Colonic mucosa (tissue), 4 donors: ENCODE results near the gene PPP2R3A. TPM values are rescaled to one million over a fixed set of nuclear protein-coding genes. Genes with fewer than 3 reads are reported as not detected.

Experiments used
- DNase-seq: peaks from one replicate; pipeline ENCODE4 v3.0.0-alpha.2; 2020
- H3K27ac ChIP-seq: fragments of 200-600 bp; one replicate; pipeline ENCODE4 v1.8.0; 2021
- H3K27me3 ChIP-seq: fragments of 200-600 bp; one replicate; pipeline ENCODE4 v1.8.0; 2021
- H3K36me3 ChIP-seq: fragments of 200-600 bp; one replicate; pipeline ENCODE4 v1.8.0; 2021
- H3K4me1 ChIP-seq: fragments of 200-600 bp; one replicate; pipeline ENCODE4 v1.8.0; 2021; ENCODE audit warnings: mild to moderate bottlenecking
- H3K4me3 ChIP-seq: fragments of 200-600 bp; one replicate; pipeline ENCODE4 v1.8.0; 2021
- H3K9ac ChIP-seq, 2 donors: one replicate each; pipeline ENCODE4 v1.7.0; 2013; ENCODE audit warnings: control low read depth in 2 of 2, low read depth in 2 of 2, low read length in 2 of 2
- H3K9me3 ChIP-seq: fragments of 200-600 bp; one replicate; pipeline ENCODE4 v1.8.0; 2021
- intact Hi-C: fragments of 100-400 bp; cut with DNase I; formaldehyde crosslinking; loops from one replicate; pipeline ENCODE4 v1.14.1; 2022
- total RNA-seq, 2 donors: library from RNA; stranded (reverse); fragmentation: NEBNext Ultra II Directional in 1 of 2; extraction: Animal tissue kit (Norgen Biotek cat#: 25700) in 1 of 2; gene quantifications; one replicate each; pipeline ENCODE4 v1.2.1, GENCODE V29; 2021
- TF ChIP-seq, protein P1 (sequence below): fragments of 200-600 bp; IDR thresholded peaks from one replicate; pipeline ENCODE4 v1.8.0; 2022; ENCODE audit warnings: antibody characterized with exemption, mild to moderate bottlenecking
- donor health status: healthy.
- donor health status: DM: no; HTN: no; CAD: no.
- donor health status: DM: no; HTN: no; CAD: no.

The PPP2R3A gene
- total RNA-seq, 2 donors from 2014 or later: 10.9 to 22.0 TPM

GRCh38 chr3:136171097-136171542 lies 205.6 kb downstream of the PPP2R3A start:
- TF ChIP-seq, protein P1, sequence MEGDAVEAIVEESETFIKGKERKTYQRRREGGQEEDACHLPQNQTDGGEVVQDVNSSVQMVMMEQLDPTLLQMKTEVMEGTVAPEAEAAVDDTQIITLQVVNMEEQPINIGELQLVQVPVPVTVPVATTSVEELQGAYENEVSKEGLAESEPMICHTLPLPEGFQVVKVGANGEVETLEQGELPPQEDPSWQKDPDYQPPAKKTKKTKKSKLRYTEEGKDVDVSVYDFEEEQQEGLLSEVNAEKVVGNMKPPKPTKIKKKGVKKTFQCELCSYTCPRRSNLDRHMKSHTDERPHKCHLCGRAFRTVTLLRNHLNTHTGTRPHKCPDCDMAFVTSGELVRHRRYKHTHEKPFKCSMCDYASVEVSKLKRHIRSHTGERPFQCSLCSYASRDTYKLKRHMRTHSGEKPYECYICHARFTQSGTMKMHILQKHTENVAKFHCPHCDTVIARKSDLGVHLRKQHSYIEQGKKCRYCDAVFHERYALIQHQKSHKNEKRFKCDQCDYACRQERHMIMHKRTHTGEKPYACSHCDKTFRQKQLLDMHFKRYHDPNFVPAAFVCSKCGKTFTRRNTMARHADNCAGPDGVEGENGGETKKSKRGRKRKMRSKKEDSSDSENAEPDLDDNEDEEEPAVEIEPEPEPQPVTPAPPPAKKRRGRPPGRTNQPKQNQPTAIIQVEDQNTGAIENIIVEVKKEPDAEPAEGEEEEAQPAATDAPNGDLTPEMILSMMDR: no peak
- H3K27ac ChIP-seq: no peak overlapping the region
- no peak overlapping the region for H3K4me3 ChIP-seq
- DNase-seq: no peak
- no peaks in the 10 kb centered on the region for H3K9me3 ChIP-seq
- intact Hi-C loops: no loop called here
- H3K4me1 ChIP-seq: peaks cover 4% of the 10 kb centered on the region
- H3K9ac ChIP-seq: no peak overlapping the region
- H3K36me3 ChIP-seq: no peaks in the 10 kb centered on the region
- no peaks in the 10 kb centered on the region for H3K27me3 ChIP-seq

GRCh38 chr3:136173939-136174490 lies 208.5 kb downstream of the PPP2R3A start:
- no peaks in the 10 kb centered on the region for H3K27me3 ChIP-seq
- no peaks in the 10 kb centered on the region for H3K9me3 ChIP-seq
- no peak overlapping the region for H3K27ac ChIP-seq
- H3K4me1 ChIP-seq: peaks cover 4% of the 10 kb centered on the region
- H3K4me3 ChIP-seq: no peak overlapping the region
- TF ChIP-seq, protein P1: no peak
- H3K9ac ChIP-seq: no peak overlapping the region
- DNase-seq: no peak
- H3K36me3 ChIP-seq: no peaks in the 10 kb centered on the region
- intact Hi-C loops: no loop called here

- no peaks in the 10 kb centered on the region for H3K27me3 ChIP-seq
- intact Hi-C loops: no loop called here
- H3K4me1 ChIP-seq: peaks cover 11% of the 10 kb centered on the region
- no peak overlapping the region for H3K4me3 ChIP-seq
- no peak for DNase-seq
- TF ChIP-seq, protein P1: no peak
- H3K9ac ChIP-seq: no peak overlapping the region
- no peaks in the 10 kb centered on the region for H3K36me3 ChIP-seq
- H3K27ac ChIP-seq: no peak overlapping the region
- no peaks in the 10 kb centered on the region for H3K9me3 ChIP-seq
These were observed 212.3 kb downstream of the PPP2R3A start for GRCh38 chr3:136177876-136178275.

GRCh38 chr3:136181741-136182140 lies 216.2 kb downstream of the PPP2R3A start:
- no peak overlapping the region for H3K4me3 ChIP-seq
- H3K27ac ChIP-seq: no peak overlapping the region
- no peaks in the 10 kb centered on the region for H3K36me3 ChIP-seq
- intact Hi-C loops: no loop called here
- no peaks in the 10 kb centered on the region for H3K27me3 ChIP-seq
- no peaks in the 10 kb centered on the region for H3K9me3 ChIP-seq
- no peak for DNase-seq
- TF ChIP-seq, protein P1: no peak
- peaks cover 13% of the 10 kb centered on the region for H3K4me1 ChIP-seq
- H3K9ac ChIP-seq: no peak overlapping the region

- H3K27ac ChIP-seq: no peak overlapping the region
- H3K4me1 ChIP-seq: peaks cover 20% of the 10 kb centered on the region
- H3K4me3 ChIP-seq: no peak overlapping the region
- DNase-seq: no peak
- no peaks in the 10 kb centered on the region for H3K36me3 ChIP-seq
- H3K9me3 ChIP-seq: no peaks in the 10 kb centered on the region
- no peaks in the 10 kb centered on the region for H3K27me3 ChIP-seq
- TF ChIP-seq, protein P1: no peak
- intact Hi-C loops: no loop called here
- no peak overlapping the region for H3K9ac ChIP-seq
These were observed 219.2 kb downstream of the PPP2R3A start for GRCh38 chr3:136184703-136185102.
